ENCODE data around the gene ASB10. TPM values are rescaled to one million over a fixed set of nuclear protein-coding genes. Genes with fewer than 3 reads are reported as not detected.

The ASB10 gene
- total RNA-seq, 1 donor from 2014 or later: not detected

DNA sequence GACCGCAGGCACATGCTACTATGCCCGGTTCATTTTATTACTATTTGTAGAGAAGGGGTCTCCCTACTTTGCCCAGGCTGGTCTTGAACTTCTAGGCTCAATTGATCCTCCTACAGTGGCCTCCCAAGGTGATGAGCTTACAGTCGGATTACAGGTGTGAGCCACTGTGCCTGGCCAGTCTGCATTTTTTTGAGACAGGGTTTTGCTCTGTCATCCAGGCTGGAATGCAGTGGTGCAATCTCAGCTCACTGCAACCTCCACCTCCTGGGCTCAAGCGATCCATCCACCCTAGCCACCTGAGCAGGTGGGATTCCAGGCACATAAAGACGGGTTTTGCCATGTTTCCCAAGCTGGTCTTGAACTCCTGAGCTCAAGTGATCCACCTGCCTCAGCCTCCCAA, 25.6 kb upstream of the ASB10 start:
- TF ChIP-seq, protein P1, sequence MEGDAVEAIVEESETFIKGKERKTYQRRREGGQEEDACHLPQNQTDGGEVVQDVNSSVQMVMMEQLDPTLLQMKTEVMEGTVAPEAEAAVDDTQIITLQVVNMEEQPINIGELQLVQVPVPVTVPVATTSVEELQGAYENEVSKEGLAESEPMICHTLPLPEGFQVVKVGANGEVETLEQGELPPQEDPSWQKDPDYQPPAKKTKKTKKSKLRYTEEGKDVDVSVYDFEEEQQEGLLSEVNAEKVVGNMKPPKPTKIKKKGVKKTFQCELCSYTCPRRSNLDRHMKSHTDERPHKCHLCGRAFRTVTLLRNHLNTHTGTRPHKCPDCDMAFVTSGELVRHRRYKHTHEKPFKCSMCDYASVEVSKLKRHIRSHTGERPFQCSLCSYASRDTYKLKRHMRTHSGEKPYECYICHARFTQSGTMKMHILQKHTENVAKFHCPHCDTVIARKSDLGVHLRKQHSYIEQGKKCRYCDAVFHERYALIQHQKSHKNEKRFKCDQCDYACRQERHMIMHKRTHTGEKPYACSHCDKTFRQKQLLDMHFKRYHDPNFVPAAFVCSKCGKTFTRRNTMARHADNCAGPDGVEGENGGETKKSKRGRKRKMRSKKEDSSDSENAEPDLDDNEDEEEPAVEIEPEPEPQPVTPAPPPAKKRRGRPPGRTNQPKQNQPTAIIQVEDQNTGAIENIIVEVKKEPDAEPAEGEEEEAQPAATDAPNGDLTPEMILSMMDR (IDR thresholded peaks at IDR 0.05; ENCODE audit: insufficient read depth, low read length, severe bottlenecking): no peak
- Histone ChIP-seq H3K4me3 (ENCODE audit: low read depth, low read length) (no peak overlapping the region), H3K36me3 (ENCODE audit: control insufficient read depth, insufficient read depth, low read length) (peaks cover 10% of the 10 kb centered on the region), H3K27me3 (ENCODE audit: control insufficient read depth, insufficient read depth, low read length) (no peaks in the 10 kb centered on the region)
- peak; percentile 16 for DNase-seq (ENCODE audit: low read depth)
- FAIRE-seq: no peak

DNA sequence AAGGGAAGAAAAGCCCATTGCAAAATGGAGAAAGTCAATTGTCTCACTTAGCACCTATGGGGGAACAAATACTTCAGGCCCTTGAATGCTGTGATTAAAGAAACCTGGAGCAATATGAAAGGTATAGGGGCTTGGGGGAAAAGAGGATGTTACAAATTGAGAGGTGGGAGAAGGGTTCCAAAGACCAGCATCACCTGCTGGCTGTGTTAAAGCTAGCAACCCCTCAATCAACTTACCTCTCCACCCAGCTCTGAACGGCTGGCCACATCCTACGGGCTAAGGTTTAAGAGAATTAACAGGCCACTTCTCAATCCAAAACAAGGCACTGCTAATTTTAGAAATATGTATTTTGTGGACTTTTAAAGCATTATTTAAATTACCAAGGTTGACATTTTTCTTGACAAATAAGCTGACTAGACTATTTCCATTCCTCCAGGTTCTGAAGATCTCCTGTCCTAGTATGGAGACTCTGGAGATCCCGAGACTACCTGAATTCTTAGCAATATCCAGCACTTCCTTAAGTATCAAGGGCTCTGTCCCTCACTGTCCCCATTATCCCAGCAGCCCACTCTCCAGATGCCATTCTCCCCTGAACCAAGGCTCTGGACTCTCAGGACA, 24.2 kb upstream of the ASB10 start:
- DNase-seq (ENCODE audit: low read depth) (no peak), FAIRE-seq (no peak)
- peaks cover 10% of the 10 kb centered on the region for H3K36me3 ChIP-seq (ENCODE audit: control insufficient read depth, insufficient read depth, low read length)
- no peaks in the 10 kb centered on the region for H3K27me3 ChIP-seq (ENCODE audit: control insufficient read depth, insufficient read depth, low read length)
- TF ChIP-seq, protein P1 (IDR thresholded peaks at IDR 0.05; ENCODE audit: insufficient read depth, low read length, severe bottlenecking): no peak
- H3K4me3 ChIP-seq (ENCODE audit: low read depth, low read length): no peak overlapping the region

DNA sequence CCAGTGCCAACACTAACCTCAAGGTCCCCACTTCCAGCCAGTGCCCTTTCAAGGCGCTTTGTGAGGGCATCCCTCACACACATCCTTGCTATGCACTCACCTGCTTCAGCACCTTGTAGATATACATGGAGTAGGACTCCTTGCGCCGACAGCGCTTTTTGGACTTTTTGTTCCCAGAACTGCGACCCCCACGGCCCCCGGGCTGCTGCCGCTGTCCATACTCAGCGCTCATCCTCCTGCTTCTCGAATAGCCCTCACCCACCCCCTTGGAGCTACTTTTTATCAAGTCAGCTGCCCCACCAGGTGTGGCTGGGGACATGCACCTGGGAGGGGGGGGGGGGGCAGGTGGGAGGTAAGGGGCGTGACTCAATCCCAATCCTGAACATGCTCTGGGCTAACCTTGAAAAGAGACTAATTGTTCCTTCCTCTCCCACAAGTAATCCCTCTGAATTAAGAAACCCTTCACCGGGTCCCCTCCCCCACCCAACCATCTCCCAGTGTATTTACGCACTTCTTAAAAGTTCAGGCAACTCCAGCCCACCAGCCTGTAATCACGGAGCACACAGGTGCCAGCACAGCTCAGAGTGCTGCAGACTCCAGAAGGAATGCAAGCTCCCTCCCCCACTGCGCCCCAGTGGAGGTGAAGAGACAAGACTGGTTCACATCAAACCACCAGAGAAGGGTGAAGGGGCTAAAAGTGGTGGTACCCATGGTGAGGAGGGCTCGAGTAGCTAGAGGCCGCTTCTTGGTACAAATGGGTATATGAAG, 23.2 kb upstream of the ASB10 start, which contains the start of gene H2BK1:
Gene H2BK1 (minus strand): TSS at position 402 of the 768 bp plus-strand sequence. CDS start 170 bp downstream, at position 232.
- FAIRE-seq (no peak), DNase-seq (ENCODE audit: low read depth) (no peak)
- Histone ChIP-seq H3K27me3 (ENCODE audit: control insufficient read depth, insufficient read depth, low read length) (peaks cover under 1% of the 10 kb centered on the region), H3K36me3 (ENCODE audit: control insufficient read depth, insufficient read depth, low read length) (peaks cover 6% of the 10 kb centered on the region), H3K4me3 (ENCODE audit: low read depth, low read length) (no peak within 1 kb of the TSS)
- TF ChIP-seq, protein P1 (IDR thresholded peaks at IDR 0.05; ENCODE audit: insufficient read depth, low read length, severe bottlenecking): no peak

DNA sequence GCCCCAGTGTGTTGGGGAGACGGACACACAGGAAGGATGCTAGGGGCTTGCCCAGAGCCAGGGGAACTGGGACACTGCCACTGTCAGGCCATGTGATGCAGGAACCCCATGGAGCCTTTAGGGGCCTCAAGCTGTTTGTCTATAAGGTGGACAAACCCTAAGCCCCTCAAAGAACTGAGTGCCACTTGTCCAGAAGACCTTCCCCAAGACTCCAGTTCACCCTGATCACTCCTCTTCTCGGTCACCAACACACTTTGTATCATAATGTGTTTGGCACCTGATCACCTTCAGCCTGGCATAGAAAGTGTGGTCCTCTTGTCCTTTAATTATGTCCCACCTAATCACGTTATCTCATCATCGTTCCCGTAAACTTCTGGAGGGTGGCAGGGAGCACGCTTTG, 22.5 kb upstream of the ASB10 start:
- Histone ChIP-seq H3K36me3 (ENCODE audit: control insufficient read depth, insufficient read depth, low read length) (peaks cover 2% of the 10 kb centered on the region), H3K27me3 (ENCODE audit: control insufficient read depth, insufficient read depth, low read length) (peaks cover 2% of the 10 kb centered on the region), H3K4me3 (ENCODE audit: low read depth, low read length) (no peak overlapping the region)
- FAIRE-seq (no peak), DNase-seq (ENCODE audit: low read depth) (no peak)
- TF ChIP-seq, protein P1 (IDR thresholded peaks at IDR 0.05; ENCODE audit: insufficient read depth, low read length, severe bottlenecking): no peak

DNA sequence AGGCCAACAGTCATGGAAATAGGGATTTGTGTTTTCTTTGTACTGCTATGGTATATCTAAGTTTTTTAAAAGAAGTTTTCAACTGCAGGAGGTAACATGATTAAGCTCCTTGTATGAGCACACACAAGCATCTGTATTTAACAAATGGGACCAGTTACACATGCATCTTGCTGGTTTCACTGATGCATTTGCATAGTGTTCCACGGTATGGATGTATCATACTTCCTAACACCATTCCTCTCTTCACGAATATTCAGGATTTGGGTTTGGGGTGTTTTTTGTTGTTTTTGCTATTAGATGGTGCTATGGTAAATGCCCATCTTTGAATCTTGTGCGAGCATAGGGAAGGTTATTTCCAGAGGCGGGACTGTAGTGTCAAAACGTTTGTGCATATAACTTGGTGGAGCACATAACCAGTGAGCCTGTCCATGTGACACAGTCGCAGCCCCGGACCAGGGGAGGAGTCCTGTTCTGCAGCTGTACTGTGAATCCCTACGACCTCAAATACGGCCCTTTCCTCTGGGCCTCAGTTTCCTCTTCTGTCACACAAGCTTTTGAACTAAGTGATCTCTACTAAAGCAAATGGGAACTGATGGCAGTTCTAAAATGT, 21.3 kb upstream of the ASB10 start:
- TF ChIP-seq, protein P1 (IDR thresholded peaks at IDR 0.05; ENCODE audit: insufficient read depth, low read length, severe bottlenecking): no peak
- no peak overlapping the region for H3K4me3 ChIP-seq (ENCODE audit: low read depth, low read length)
- H3K27me3 ChIP-seq (ENCODE audit: control insufficient read depth, insufficient read depth, low read length): peaks cover 2% of the 10 kb centered on the region
- DNase-seq (ENCODE audit: low read depth) (no peak), FAIRE-seq (no peak)
- H3K36me3 ChIP-seq (ENCODE audit: control insufficient read depth, insufficient read depth, low read length): no peaks in the 10 kb centered on the region
